Loucy (cell line): ENCODE results near the gene RAD50.
"Not testable (repeated sequence)": the region's sequence is repeated elsewhere in the genome, so short reads cannot be mapped to it uniquely, and the experiment has no call there.

Experiments
- H2AFZ ChIP-seq: fragments of 200-600 bp; sonication (generic); 2 replicates; pipeline ENCODE4 v1.6.0; 2016; ENCODE audit warnings: antibody characterized with exemption, mild to moderate bottlenecking, low read length, moderate library complexity
- H3F3A ChIP-seq: fragments of 200-600 bp; 2 replicates; pipeline ENCODE4 v1.6.0; 2016; ENCODE audit warnings: antibody characterized with exemption, low read depth, mild to moderate bottlenecking
- H3K27me3 ChIP-seq: fragments of 200-600 bp; sonication (generic); 2 replicates; pipeline ENCODE4 v1.6.1; 2014; ENCODE audit warnings: low read length, mild to moderate bottlenecking; ENCODE audit not compliant: insufficient read depth, poor library complexity, severe bottlenecking
- H3K36me3 ChIP-seq: fragments of 200-600 bp; sonication (generic); 2 replicates; pipeline ENCODE4 v1.6.1; 2016; ENCODE audit warnings: low read length; ENCODE audit not compliant: insufficient read depth
- H3K4me1 ChIP-seq: fragments of 200-600 bp; sonication (generic); 2 replicates; pipeline ENCODE4 v1.5.1; 2014; ENCODE audit warnings: low read length, mild to moderate bottlenecking; ENCODE audit not compliant: insufficient read depth, poor library complexity, severe bottlenecking
- H3K4me2 ChIP-seq: fragments of 200-600 bp; sonication (generic); 2 replicates; pipeline ENCODE4 v1.6.0; 2014; ENCODE audit warnings: antibody characterized with exemption, low read length, low read depth, mild to moderate bottlenecking; ENCODE audit not compliant: poor library complexity, severe bottlenecking
- H3K4me3 ChIP-seq: fragments of 200-600 bp; sonication (generic); 2 replicates; pipeline ENCODE4 v1.5.1; 2014; ENCODE audit warnings: low read length, mild to moderate bottlenecking, mixed read lengths; ENCODE audit not compliant: poor library complexity, severe bottlenecking
- H3K79me2 ChIP-seq: fragments of 200-600 bp; sonication (generic); 2 replicates; pipeline ENCODE4 v1.6.1; 2014; ENCODE audit warnings: low read length; ENCODE audit not compliant: insufficient read depth
- H3K9ac ChIP-seq: fragments of 200-600 bp; sonication (generic); 2 replicates; pipeline ENCODE4 v1.6.0; 2014; ENCODE audit warnings: mild to moderate bottlenecking, low read depth, low read length, moderate library complexity; ENCODE audit not compliant: poor library complexity, severe bottlenecking
- H3K9me2 ChIP-seq: fragments of 200-600 bp; sonication (generic); replicated peaks from 2 replicates; pipeline ENCODE4 v1.6.1; 2016; ENCODE audit warnings: low read depth, low read length, mixed read lengths
- H3K9me3 ChIP-seq: fragments of 200-600 bp; sonication (generic); 2 replicates; pipeline ENCODE4 v1.6.1; 2014; ENCODE audit warnings: mild to moderate bottlenecking, antibody characterized with exemption, low read length, low read depth; ENCODE audit not compliant: insufficient read depth
- H4K20me1 ChIP-seq: fragments of 200-600 bp; sonication (generic); 2 replicates; pipeline ENCODE4 v1.6.0; 2014; ENCODE audit warnings: antibody characterized with exemption, low read length, mild to moderate bottlenecking; ENCODE audit not compliant: insufficient read depth, poor library complexity, severe bottlenecking
- EZH2phosphoT487 ChIP-seq: fragments of 200-600 bp; IDR thresholded peaks from 2 replicates; pipeline ENCODE4 v1.6.1; 2018; ENCODE audit warnings: antibody characterized with exemption, mild to moderate bottlenecking, moderate library complexity, borderline replicate concordance
- TF ChIP-seq, protein P1 (sequence below): fragments of 200-600 bp; sonication (generic); conservative IDR thresholded peaks from 2 replicates; pipeline ENCODE4 v1.5.1; 2014; ENCODE audit warnings: mild to moderate bottlenecking, antibody characterized with exemption, low read length

The RAD50 gene

DNA sequence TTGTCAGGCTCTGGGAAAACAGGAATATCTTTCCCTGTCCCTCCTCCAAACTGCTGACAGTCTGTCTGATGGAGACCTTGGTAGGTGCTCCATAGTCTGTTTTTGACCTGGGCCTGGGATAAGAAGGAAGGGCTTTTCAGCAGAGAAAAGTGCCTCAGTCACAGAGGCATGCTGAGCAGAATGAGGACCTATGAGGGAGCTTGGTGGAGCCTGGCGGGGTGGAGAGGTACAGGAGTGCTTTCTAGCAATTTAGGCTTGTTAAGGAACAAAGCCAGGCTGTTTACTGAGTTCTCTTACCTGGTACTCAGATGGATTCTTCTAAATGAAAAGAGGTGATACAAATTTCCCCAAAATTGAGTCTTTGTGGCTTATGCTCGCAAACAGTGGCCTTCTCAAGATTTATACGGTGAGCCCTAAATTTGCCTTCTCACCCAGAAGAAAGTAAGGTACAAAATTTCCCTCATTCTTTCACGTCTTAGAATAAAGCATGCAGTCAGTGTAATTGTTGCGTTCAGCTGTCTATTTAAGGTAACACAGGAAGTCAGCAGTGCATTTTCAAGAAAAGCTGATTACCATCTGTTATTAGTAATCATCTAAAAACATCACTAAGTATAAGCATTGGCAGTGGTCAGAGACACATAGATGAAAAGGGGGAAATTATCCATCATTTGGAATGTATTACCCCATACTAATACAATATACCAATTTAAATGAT is 72.6 kb downstream of the RAD50 start:
- no peak overlapping the region for H3K4me3 ChIP-seq
- no peak overlapping the region for H3K4me2 ChIP-seq
- H3K27me3 ChIP-seq: no peaks in the 10 kb centered on the region
- no peaks in the 10 kb centered on the region for H3K9me3 ChIP-seq
- no peaks in the 10 kb centered on the region for H3K9me2 ChIP-seq
- H3K4me1 ChIP-seq: no peaks in the 10 kb centered on the region
- H3K9ac ChIP-seq: no peak overlapping the region
- no peak overlapping the region for H2AFZ ChIP-seq
- H3K36me3 ChIP-seq: no peaks in the 10 kb centered on the region
- TF ChIP-seq, protein P1, sequence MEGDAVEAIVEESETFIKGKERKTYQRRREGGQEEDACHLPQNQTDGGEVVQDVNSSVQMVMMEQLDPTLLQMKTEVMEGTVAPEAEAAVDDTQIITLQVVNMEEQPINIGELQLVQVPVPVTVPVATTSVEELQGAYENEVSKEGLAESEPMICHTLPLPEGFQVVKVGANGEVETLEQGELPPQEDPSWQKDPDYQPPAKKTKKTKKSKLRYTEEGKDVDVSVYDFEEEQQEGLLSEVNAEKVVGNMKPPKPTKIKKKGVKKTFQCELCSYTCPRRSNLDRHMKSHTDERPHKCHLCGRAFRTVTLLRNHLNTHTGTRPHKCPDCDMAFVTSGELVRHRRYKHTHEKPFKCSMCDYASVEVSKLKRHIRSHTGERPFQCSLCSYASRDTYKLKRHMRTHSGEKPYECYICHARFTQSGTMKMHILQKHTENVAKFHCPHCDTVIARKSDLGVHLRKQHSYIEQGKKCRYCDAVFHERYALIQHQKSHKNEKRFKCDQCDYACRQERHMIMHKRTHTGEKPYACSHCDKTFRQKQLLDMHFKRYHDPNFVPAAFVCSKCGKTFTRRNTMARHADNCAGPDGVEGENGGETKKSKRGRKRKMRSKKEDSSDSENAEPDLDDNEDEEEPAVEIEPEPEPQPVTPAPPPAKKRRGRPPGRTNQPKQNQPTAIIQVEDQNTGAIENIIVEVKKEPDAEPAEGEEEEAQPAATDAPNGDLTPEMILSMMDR: no peak
- no peak for TF ChIP-seq EZH2phosphoT487
- no peaks in the 10 kb centered on the region for H4K20me1 ChIP-seq
- no peaks in the 10 kb centered on the region for H3F3A ChIP-seq
- no peaks in the 10 kb centered on the region for H3K79me2 ChIP-seq

DNA sequence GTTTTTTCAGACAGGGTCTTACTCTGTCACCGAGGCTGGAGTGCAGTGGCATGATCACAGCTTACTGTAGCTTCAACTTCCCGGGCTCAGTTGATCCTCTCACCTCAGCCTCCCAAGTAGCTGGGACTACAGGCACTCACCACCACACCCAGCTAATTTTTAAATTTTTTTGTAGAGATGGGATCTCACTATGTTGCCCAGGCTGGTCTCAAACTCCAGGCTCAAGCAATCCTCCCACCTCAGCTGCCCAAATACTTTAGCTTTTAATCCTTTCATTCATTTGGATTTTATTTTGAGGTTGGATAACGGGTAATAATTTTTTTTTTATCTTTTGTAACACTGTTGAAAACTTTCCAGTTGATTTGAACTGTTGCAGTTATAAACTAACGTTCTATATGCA is 76.8 kb downstream of the RAD50 start:
- not testable (repeated sequence) for H2AFZ ChIP-seq, H4K20me1 ChIP-seq, H3K27me3 ChIP-seq, H3K4me2 ChIP-seq, H3K9me3 ChIP-seq, H3K79me2 ChIP-seq, H3K36me3 ChIP-seq, H3F3A ChIP-seq, H3K9me2 ChIP-seq, H3K4me3 ChIP-seq, H3K9ac ChIP-seq
- H3K4me1 ChIP-seq: peaks cover 19% of the 10 kb centered on the region

DNA sequence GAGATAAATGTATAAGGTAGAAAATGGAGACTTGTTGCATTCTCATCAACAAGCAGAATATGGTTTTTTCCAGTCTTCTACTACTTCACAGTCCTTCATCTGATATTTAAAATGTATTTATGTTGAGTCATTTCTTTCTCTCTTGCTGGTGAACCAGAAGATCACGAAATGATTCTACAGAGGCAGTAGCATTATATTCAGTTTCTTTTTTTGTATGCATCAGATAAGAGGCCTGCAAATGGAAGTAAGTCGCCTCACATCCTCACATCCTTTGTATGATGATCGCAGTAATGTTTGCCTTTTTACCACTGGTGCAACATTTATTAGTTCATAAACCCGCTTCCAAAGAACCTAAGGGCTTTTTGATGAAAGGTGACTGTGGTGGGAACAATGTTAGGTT is 79.1 kb downstream of the RAD50 start:
- H3F3A ChIP-seq: peaks cover 6% of the 10 kb centered on the region; the same call in 1 of the 2 replicates
- H3K4me3 ChIP-seq: no peak overlapping the region
- peaks cover 7% of the 10 kb centered on the region; the same call in 1 of the 2 replicates for H3K36me3 ChIP-seq
- H3K9ac ChIP-seq: peak overlapping the region; percentile 52
- H3K9me2 ChIP-seq: no peaks in the 10 kb centered on the region
- peak overlapping the region; percentile 27 for H3K4me2 ChIP-seq
- H3K9me3 ChIP-seq: no peaks in the 10 kb centered on the region
- peaks cover 38% of the 10 kb centered on the region for H3K4me1 ChIP-seq
- no peaks in the 10 kb centered on the region for H3K79me2 ChIP-seq
- H3K27me3 ChIP-seq: no peaks in the 10 kb centered on the region
- TF ChIP-seq EZH2phosphoT487: no peak
- TF ChIP-seq, protein P1: no peak
- no peaks in the 10 kb centered on the region for H4K20me1 ChIP-seq
- no peak overlapping the region for H2AFZ ChIP-seq

GRCh38 chr5:132637241-132637640 is 80.5 kb downstream of the RAD50 start:
- H3K36me3 ChIP-seq: peaks cover 7% of the 10 kb centered on the region; the same call in 1 of the 2 replicates

More at GRCh38 chr5:132637241-132637640, 80.5 kb downstream of the RAD50 start:
- no peak overlapping the region for H3K4me3 ChIP-seq
- peaks cover 52% of the 10 kb centered on the region for H3K4me1 ChIP-seq
- H3K9me3 ChIP-seq: no peaks in the 10 kb centered on the region
- no peaks in the 10 kb centered on the region for H3K79me2 ChIP-seq
- TF ChIP-seq, protein P1: no peak
- no peak for TF ChIP-seq EZH2phosphoT487
- no peak overlapping the region for H3K4me2 ChIP-seq
- no peaks in the 10 kb centered on the region for H3K27me3 ChIP-seq
- peaks cover 6% of the 10 kb centered on the region; the same call in 1 of the 2 replicates for H3F3A ChIP-seq
- no peak overlapping the region for H2AFZ ChIP-seq
- no peaks in the 10 kb centered on the region for H3K9me2 ChIP-seq
- no peaks in the 10 kb centered on the region for H4K20me1 ChIP-seq
- no peak overlapping the region for H3K9ac ChIP-seq
